Ishikawa (cell line): ENCODE data around the gene ARHGEF17.

Source experiments
- CEBPB ChIP-seq: IDR thresholded peaks from 2 replicates; pipeline ENCODE4 v1.6.1; 2012
- CREB1 ChIP-seq: IDR thresholded peaks from 2 replicates; pipeline ENCODE4 v1.6.1; 2012; ENCODE audit warnings: low read depth
- EGR1 ChIP-seq: IDR thresholded peaks from 2 replicates; pipeline ENCODE4 v1.6.1; 2012
- EP300 ChIP-seq: IDR thresholded peaks from 2 replicates; pipeline ENCODE4 v1.6.1; 2012; ENCODE audit warnings: borderline replicate concordance
- FOXM1 ChIP-seq: IDR thresholded peaks from 2 replicates; pipeline ENCODE4 v1.6.1; 2012; ENCODE audit warnings: low read depth, borderline replicate concordance
- RAD21 ChIP-seq: IDR thresholded peaks from 2 replicates; pipeline ENCODE4 v1.6.1; 2012; ENCODE audit warnings: low read depth
- TAF1 ChIP-seq: IDR thresholded peaks from 2 replicates; pipeline ENCODE4 v1.6.1; 2012; ENCODE audit warnings: low read depth, mild to moderate bottlenecking
- TEAD4 ChIP-seq: IDR thresholded peaks from 2 replicates; pipeline ENCODE4 v1.6.1; 2012
- YY1 ChIP-seq: IDR thresholded peaks from 2 replicates; pipeline ENCODE4 v1.6.1; 2012; ENCODE audit warnings: low read depth
- TF ChIP-seq, protein P1 (sequence below): IDR thresholded peaks from 2 replicates; pipeline ENCODE4 v1.6.1; 2012
- TF ChIP-seq, protein P2 (sequence below): IDR thresholded peaks from 2 replicates; pipeline ENCODE4 v1.6.1; 2012; ENCODE audit warnings: low read depth, mild to moderate bottlenecking
- TF ChIP-seq, protein P3 (sequence below): IDR thresholded peaks from 2 replicates; pipeline ENCODE4 v1.6.1; 2012

DNA sequence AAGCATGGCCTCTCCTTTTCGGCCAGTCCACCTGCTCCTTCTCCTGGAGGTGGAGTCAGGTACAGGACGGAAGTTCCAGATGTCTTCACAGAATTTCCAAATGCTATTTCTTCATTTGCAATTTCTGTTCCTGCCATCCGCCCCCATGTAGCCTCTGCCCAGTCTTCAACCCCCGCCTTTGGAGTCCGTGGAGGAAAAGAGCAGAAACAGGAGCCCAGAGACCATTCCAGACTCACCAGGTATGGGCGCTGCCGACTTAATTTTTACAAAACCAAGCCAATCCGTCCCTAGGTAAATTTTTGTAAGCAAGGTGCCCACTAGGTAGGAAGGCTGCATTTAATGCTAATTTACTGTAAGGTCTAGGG is 97.1 kb downstream of the ARHGEF17 start:
- no peak for TF ChIP-seq CREB1
- TF ChIP-seq TAF1, result no peak
- no peak for TF ChIP-seq EP300
- TF ChIP-seq YY1, result no peak
- no peak for TF ChIP-seq FOXM1
- TF ChIP-seq, protein P1, sequence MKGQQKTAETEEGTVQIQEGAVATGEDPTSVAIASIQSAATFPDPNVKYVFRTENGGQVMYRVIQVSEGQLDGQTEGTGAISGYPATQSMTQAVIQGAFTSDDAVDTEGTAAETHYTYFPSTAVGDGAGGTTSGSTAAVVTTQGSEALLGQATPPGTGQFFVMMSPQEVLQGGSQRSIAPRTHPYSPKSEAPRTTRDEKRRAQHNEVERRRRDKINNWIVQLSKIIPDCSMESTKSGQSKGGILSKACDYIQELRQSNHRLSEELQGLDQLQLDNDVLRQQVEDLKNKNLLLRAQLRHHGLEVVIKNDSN, result no peak
- TF ChIP-seq, protein P2, sequence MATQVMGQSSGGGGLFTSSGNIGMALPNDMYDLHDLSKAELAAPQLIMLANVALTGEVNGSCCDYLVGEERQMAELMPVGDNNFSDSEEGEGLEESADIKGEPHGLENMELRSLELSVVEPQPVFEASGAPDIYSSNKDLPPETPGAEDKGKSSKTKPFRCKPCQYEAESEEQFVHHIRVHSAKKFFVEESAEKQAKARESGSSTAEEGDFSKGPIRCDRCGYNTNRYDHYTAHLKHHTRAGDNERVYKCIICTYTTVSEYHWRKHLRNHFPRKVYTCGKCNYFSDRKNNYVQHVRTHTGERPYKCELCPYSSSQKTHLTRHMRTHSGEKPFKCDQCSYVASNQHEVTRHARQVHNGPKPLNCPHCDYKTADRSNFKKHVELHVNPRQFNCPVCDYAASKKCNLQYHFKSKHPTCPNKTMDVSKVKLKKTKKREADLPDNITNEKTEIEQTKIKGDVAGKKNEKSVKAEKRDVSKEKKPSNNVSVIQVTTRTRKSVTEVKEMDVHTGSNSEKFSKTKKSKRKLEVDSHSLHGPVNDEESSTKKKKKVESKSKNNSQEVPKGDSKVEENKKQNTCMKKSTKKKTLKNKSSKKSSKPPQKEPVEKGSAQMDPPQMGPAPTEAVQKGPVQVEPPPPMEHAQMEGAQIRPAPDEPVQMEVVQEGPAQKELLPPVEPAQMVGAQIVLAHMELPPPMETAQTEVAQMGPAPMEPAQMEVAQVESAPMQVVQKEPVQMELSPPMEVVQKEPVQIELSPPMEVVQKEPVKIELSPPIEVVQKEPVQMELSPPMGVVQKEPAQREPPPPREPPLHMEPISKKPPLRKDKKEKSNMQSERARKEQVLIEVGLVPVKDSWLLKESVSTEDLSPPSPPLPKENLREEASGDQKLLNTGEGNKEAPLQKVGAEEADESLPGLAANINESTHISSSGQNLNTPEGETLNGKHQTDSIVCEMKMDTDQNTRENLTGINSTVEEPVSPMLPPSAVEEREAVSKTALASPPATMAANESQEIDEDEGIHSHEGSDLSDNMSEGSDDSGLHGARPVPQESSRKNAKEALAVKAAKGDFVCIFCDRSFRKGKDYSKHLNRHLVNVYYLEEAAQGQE, result no peak
- no peak for TF ChIP-seq TEAD4
- TF ChIP-seq CEBPB, result no peak
- TF ChIP-seq, protein P3, sequence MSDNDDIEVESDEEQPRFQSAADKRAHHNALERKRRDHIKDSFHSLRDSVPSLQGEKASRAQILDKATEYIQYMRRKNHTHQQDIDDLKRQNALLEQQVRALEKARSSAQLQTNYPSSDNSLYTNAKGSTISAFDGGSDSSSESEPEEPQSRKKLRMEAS, result no peak
- no peak for TF ChIP-seq RAD21
- TF ChIP-seq EGR1, result no peak
